NCI-H1694 treated with DMSO at 0.1 percent for 48 hours (cell line): ENCODE measurements around the gene MLXIPL.
"Not testable (repeated sequence)": the region's sequence is repeated elsewhere in the genome, so short reads cannot be mapped to it uniquely, and the experiment has no call there.

ENCODE experiments used
- DNase-seq: peaks from one replicate; lab custom pipeline; 2025; lab: John Stamatoyannopoulos, UW

MLXIPL gene, protein sequence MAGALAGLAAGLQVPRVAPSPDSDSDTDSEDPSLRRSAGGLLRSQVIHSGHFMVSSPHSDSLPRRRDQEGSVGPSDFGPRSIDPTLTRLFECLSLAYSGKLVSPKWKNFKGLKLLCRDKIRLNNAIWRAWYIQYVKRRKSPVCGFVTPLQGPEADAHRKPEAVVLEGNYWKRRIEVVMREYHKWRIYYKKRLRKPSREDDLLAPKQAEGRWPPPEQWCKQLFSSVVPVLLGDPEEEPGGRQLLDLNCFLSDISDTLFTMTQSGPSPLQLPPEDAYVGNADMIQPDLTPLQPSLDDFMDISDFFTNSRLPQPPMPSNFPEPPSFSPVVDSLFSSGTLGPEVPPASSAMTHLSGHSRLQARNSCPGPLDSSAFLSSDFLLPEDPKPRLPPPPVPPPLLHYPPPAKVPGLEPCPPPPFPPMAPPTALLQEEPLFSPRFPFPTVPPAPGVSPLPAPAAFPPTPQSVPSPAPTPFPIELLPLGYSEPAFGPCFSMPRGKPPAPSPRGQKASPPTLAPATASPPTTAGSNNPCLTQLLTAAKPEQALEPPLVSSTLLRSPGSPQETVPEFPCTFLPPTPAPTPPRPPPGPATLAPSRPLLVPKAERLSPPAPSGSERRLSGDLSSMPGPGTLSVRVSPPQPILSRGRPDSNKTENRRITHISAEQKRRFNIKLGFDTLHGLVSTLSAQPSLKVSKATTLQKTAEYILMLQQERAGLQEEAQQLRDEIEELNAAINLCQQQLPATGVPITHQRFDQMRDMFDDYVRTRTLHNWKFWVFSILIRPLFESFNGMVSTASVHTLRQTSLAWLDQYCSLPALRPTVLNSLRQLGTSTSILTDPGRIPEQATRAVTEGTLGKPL

DNA sequence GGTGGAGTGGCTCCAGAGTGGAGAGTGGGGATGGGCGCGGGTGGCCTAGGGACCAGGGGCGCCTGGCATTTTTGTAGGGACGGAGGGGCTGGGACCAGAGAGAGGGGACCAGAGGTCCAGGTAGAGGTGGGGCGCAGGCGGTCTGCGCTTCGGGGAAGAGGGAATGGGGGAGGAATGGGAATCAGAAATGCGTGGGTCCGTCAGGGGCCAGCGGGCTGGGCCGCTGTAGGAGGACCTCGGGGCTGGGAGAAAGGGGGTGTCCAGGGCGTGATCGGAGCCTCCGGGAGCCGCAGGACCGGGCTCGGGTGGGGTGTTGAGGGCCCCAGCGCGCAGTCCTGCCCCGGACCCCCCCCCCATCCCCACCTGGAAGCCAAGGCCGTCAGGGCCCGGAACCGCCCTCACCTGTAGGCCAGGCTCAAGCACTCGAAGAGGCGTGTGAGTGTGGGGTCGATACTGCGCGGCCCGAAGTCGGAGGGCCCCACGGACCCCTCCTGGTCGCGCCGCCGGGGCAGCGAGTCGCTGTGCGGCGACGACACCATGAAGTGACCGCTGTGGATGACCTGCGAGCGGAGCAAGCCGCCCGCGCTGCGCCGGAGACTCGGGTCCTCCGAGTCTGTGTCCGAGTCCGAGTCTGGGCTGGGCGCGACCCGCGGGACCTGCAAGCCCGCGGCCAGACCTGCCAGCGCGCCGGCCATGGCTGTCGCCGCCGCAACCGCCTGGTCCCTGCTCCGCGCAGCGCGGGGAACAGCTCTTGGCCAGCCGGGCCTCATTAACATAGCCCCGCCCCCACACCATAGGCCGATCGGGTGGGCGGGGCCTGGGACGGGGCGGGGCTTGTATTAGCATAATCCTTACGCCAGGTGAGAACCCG, at the start of gene MLXIPL:
Gene MLXIPL (minus strand): TSS at position 725 of the 871 bp plus-strand sequence. CDS start 30 bp downstream, at position 695.
- DNase-seq = peak; percentile 23

DNA sequence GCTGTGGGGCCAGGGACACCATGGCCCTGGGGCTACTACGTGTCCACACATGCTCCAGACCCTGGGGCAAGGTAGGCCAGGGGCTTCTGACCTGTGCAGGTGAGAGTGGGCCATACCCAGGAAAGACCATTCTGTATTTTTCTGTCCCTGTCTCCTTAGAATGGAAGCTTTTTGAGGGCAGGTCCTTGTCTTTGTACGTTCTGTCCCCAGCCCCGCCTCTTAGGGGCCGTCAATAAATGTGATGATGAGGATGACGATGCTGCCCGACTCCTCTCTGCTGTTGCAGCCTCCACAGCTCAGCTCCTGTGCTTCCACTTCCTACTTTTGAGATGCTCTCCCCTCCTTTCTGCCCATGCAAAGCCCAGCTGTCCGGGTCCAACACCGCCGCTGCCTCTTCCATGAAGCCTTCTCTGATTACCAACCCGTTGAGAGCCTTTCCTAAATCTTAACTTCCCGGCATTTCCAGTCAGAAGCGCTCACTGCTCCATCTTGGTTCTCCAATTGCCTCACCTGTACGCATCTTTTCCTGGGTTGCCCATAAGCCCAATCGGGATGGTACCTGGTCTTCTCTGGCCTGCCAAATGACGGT, 47.6 kb upstream of the MLXIPL start:
- DNase-seq = no peak

DNA sequence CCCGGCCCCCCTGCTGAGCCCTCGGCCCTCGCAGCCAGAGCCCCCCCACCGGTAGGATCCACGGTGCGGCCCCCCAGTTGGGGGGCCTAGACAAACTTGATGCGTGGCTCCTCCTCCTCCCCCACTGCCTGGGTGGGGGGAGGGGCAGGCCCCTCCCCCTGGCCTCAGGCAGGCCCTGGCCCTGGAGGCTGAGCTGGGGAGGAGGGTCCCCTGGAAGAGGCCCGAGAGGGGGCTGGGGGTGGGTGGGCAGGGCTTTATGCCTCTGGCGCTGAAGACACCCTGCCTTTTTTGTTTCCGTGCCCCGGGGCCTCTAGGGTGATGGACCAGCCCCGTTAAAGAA, 47.0 kb upstream of the MLXIPL start:
- DNase-seq = no peak

DNA sequence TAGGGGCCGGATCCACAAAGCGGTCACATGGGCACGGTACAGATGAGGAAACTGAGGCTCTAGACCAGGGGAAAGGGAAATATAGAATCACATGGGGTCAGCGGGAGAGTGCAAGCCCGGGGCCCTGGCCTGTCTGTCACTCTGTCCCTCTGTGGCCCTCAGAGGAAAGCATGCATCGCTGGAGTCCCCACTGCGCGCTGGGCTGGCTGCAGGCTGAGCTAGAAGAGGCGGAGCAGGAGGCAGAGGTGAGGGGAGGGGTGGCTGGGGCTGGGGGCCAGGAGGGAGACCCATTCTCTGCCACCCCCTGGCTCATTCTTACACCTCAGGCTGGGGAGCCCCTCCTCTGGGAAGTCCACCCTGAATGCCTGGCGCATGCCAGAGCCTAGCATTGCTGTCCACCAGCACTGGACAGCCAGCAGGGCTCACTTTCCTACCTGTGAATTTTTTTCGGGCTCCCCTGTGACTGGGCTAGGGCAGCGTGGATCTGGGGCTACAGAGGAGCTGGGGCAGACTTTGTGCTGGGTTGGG, 45.6 kb upstream of the MLXIPL start:
- DNase-seq = no peak

DNA sequence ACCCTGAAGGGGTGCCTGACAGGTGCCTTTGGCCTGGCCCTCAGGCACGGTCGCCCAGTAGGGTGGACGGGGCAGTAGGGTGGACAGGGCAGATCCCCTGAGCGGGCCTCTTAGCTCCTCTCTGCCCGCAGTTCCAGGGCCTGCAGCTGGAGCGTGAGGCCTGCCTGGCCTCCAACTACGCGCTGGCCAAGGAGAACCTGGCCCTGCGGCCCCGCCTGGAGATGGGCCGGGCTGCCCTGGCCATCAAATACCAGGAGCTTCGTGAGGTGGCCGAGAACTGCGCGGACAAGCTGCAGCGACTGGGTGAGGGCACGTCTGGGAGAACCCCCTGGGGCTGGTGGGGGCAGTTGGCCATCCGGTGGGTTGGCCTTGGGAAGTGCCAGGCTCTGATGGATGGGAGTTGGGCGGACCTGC, 45.0 kb upstream of the MLXIPL start:
- no peak for DNase-seq

DNA sequence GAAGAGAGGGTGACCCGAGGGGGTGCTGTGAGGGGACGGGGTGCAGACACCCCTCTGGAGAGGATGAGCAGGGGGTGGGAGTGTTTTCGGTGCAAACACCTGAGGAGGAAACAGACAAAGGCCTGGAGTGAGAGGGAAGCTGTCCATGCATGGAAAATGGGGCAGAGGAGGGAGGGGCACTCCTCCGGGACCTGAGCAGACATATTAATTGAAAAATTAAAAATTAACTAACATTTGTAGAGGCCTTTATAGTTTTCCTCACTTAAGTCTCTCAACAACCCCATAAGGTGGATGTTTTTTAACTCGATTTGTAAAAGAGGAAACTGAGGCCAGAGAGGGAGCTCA, 44.5 kb upstream of the MLXIPL start:
- DNase-seq = peak; percentile 42

DNA sequence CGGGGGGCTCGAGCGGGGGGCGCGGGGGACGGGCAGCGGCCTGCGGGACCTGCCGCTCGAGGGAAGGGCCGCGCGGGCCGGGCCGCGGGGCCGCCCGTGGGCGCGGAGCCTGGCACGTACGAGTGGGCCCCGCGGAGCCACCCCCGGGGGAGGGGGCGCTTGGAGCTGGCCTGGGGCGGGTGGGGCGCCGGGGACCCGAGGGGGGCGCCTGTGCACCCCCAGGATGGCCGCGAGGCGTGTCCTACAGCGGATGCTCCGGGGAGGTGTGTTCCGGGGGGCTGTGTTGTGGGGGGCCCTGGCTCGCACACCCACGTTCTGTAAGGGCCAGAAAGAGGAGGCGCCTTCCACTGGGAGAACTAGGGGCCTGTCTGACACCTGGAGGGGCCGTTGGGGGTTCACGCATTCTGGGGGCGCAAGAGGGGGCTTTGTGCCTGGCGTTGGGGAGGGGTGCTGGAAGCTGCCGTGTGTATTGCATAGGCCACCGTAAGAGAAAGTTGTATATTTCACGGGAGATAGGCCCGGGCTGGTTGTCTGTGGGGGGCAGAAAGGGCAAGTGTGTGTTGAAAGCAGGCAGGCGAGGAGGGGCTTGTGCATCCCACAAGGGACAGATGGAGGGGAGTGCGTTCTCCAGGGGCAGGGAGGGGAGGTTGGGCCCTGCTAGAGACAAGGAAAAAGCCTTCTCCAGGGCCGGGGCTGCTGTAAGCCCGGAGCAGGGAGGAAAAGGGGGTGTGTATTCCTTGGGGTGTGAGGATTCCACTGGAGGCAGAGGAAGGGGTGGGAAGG, 44.0 kb upstream of the MLXIPL start:
- DNase-seq = peak; percentile 75

DNA sequence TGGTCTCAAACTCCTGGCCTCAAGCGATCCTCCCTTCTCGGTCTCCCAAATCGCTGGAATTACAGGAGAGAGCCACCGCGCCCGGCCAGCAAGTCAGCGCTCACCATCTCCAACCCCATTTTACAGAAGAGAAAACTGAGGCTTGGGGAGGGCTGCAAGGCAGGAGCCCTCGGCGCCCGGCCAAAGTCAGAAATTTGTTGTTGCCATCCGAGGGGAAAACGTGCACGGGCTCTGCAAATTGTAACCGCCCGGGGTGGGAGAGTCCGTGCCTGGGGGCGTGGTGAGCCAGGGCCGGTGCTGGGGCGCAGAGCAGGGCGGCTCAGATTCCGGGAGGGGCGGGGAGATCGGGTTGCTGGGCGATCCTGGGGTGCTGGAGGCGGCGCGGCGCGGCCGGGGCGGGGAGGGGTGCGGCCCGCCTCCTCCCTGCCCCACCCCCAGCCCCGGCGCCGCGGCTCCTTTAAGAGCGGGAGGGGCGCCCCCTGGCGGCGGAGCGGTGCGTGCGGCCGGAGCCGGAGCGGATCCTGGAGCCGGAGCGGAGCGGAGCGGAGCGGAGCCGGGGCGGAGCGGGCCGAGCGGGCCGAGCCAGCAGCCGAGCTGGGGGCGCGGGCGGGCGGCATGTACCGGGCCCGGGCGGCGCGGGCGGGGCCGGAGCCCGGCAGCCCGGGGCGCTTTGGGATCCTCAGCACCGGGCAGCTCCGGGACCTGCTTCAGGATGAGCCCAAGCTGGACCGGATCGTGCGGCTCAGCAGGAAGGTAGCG, 43.2 kb upstream of the MLXIPL start, which contains the start of gene VPS37D:
Gene VPS37D (plus strand): TSS at position 488 of the 759 bp plus-strand sequence. CDS start 128 bp downstream, at position 616.
- peak; percentile 64 for DNase-seq

DNA sequence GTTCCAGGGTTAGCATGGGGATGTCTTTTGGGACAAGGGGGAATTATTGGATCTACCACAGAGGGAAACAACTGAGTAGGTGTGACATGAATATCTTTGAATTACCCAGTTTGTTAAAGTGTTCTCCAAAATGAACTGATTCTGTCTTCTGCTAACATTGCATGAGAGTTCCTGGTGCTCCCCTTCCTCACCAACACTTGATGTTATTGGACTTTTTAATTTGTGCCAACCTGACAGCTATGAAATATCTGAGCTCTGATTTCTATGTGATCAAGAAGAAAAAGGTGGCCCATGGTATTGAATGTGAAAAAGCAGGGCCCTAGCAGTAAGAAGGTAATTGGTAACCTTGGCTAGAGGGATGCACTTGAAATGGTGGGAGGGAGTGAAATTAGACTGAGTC, 38.7 kb upstream of the MLXIPL start:
- DNase-seq = no peak

DNA sequence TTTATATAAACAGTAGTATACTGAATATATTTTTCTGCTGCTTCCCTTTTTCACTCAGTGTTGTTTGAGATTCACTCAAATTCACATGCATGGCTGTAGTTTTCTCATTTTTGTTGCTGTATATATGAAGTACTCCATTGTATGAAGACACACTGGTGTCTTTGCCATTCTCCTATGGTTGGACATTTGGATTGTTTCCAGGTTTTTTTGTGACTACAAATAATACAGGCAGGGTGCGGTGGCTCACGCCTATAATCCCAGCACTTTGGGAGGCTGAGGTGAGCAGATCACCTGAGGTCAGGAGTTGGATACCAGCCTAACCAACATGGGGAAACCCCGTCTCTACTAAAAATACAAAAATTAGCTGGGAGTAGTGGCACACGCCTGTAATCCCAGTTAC, 36.3 kb upstream of the MLXIPL start:
- DNase-seq = not testable (repeated sequence)

DNA sequence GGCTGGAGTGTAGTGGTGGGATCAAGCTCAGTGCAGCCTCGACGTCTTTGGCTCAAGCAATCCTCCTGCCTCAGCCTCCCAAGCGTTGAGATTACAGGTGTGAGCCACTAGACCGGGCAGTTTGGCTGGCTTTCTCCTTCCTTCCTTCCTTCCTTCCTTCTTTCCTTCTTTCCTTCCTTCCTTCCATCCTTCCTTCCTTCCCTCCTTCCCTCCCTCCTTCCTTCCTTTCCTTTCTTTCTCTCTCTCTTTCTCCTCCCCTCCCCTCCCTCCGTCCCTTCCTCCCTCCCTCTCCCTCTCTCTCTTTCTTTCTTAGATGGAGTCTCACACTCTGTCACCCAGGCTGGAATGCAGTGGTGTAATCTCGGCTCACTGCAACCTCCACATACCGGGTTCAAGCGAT, 35.7 kb upstream of the MLXIPL start:
- no peak for DNase-seq

DNA sequence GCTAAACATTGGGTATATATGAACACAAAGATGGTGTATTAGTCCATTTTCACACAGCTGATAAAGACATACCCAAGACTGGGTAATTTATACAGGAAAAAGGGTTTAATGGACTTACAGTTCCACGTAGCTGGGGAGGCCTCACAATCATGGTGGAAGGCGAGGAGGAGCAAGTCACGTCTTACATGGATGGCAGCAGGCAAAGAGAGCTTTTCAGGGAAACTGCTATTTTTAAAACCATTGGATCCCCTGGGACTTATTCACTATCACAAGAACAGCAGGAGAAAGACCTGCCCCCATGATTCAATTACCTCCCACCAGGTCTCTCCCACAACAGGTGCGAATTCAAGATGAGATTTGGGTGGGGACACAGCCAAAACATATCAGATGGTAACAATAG, 31.0 kb upstream of the MLXIPL start:
- DNase-seq = not testable (repeated sequence)

DNA sequence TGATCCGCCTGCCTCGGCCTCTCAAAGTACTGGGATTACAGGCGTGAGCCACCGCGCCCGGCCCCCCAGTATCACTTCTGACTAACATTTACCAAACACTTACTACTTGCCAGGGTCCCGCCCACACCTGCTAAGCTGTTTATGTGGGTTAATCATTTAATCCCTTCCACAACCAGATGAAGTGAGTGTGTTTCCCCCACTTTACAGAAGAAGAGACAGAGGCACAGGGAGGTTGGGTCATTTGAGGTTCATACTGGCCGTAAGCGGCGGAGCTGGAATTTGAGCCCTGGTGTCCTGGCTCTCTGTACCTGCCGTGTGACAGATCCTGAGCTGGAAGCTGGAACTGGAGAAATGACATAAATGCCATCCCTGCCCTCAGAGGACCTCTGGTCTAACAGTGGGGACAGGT, 28.2 kb upstream of the MLXIPL start:
- no peak for DNase-seq

DNA sequence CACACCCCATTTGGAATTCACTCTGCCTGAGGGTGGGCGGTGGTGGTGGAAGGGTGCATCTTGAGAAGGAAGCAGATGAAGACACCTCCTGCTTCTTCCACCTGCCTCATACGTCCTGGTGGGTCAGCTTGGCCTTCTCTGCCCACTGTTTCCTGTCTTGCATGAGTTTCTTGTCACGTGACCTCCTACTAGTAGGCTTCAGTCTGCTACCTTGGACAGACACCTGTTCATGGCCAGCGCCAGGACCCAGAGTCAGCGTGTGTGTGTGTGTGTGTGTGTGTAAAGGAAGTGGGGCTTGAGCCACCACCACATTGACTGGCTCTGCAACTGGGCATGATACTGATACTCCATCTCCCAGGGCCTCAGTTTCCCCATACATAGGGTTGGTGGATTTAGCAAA, 26.2 kb upstream of the MLXIPL start:
- DNase-seq = no peak

DNA sequence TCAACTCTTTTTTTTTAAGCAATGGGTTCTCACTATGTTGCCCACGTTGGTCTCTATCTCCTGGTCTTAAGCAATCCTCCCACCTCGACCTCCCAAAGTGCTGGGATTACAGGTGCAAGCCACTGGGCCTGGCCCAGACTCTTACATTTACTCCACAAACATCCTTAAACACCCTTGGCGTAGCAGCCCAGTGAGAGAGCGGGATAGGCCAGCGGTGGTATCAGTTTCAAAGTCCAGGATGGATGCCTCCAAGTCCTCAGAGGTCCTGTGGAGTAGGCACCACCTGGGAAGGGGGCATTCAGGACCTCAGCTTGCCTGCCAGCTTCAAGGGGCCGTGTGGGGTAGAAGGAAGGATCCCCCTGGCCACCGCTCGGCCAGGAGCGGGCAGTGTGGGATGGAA, 25.3 kb upstream of the MLXIPL start:
- no peak for DNase-seq

DNA sequence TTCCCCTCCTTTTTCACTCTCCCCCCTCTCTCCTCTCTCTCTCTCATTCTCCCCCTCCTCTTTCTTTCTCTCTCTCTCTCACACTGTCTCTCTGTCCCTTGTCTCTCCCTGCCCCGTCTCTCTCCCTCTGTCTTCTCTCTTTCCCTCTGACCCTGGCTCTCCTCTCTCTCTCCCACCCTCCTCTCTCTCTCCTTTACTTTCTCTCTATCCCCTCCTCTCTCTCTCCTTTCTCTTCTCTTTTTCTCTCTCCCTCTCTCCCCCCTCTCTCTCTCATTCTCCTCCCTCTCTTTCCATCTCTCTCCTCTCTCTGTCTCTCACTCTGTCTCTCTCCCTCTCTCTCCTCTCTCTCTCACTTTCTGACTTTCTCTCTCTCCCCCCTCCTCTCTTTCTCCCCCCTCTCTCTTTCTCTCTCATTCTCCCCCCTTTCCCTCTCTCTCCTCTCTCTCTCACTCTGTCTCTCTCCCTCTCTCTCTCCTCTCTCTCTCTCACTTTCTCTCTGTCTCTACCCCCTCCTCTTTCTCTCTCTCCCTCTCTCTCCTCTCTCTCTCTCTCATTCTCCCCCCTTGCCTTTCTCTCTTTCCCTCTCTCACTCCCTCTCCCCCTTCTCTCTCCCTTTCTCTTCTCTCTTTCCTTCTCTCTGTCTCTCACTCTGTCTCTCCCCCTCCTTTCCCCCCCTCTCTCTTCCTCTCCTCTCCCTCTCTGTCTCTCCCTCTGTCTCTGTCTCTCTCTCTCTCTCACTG, 24.4 kb upstream of the MLXIPL start:
- DNase-seq = no peak

DNA sequence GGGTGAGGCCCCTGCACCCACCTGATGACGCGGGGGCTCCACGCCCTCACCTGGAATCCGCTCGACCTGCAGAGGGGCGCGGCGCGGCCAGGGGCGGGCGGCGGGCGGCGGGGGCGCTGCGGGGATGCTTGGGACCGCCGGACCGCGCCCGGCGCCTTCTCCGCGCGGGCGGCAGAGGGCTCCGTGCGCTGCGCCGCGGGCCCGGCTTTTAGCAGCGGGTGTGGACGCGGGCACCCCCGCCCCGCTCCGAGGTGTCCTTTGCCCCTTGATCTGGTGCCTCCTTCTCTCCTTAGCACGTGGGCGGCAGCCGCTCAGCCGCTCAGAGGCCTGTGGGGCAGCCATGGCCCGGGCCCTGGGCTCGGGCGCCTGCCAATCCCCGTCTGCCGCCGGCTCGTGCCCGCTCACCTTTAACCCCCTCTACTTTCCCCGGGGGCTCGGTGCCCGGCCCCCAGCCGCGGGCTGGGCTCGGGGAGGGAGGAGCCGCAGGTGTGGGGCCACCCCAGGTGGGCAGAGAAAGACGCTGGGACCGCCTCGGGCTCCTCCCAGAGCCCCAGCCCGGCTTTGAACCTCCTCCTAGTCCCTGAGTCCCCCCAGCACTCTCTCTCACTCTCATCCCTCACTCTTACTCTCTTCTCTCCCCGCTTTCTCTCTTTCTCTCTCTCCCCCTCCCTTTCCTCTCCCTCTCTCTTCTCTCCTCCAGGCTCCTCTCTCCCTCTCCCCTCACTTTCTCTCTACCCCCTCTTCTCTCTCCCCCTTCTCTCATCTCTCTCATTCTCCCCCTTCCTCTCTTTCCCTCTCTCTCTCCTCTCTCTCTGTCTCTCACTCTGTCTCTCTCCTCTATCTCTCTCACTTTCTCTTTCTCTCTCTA, 23.6 kb upstream of the MLXIPL start:
- DNase-seq = no peak
